Thyroid gland (tissue), 4 donors: Measurements from ENCODE around the gene RPL5.

Experiments
- CTCF ChIP-seq, 6 experiments: fragments of 200-600 bp in 3 of 6; fragments of 450-650 bp in 3 of 6; sonication (generic) in 3 of 6; IDR thresholded peaks; one replicate each; pipeline ENCODE4 v1.5.1; 2016 to 2019; ENCODE audit warnings: antibody characterized with exemption in 6 of 6, mild to moderate bottlenecking in 2 of 6, inconsistent platforms in 1 of 6, moderate library complexity in 1 of 6
- POLR2A ChIP-seq, 2 donors: fragments of 450-650 bp; IDR thresholded peaks; one replicate each; pipeline ENCODE4 v1.6.1; 2017; ENCODE audit warnings: antibody characterized with exemption in 2 of 2, mild to moderate bottlenecking in 2 of 2, moderate library complexity in 1 of 2

DNA sequence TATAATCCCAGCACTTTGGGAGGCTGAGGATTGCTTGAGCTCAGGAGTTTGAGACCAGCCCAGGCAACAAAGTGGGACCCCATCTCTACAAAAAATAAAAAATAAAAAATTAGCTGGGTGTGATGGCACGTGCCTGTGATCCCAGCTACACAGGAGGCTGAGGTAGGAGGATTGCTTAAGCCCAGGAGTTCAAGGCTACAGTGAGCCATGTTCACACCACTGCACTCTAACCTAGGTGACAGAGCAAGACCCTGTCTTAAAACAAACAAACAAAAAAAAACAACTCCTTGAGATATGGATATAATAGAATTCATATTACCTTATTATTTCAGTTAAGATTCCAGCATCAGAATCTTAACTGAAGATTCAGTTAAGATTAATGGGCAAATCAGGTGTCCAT lies 52.4 kb downstream of the RPL5 start:
- TF ChIP-seq POLR2A (IDR thresholded peaks at IDR 0.05), result no peak
- TF ChIP-seq CTCF (IDR thresholded peaks at IDR 0.05), result no peak
